Heart left ventricle (tissue), 16 donors: ENCODE measurements around the gene CDT1. TPM values are rescaled to one million over a fixed set of nuclear protein-coding genes. Genes with fewer than 3 reads are reported as not detected.

ENCODE experiments used
- ATAC-seq, 4 donors: fragments of 200-7000 bp; cut with Tn5 transposase; one replicate each; pipeline ENCODE4 v1.9.1; 2020 to 2022; ENCODE audit warnings: moderate library complexity in 4 of 4, mild to moderate bottlenecking in 3 of 4, moderate number of reproducible peaks in 1 of 4
- DNase-seq, 5 donors: peaks; one replicate each; pipeline ENCODE4 v3.0.0-alpha.2; 2020
- H3K27ac ChIP-seq, 12 donors: fragments of 200-600 bp; sonication (generic) in 4 of 12; one replicate each; pipeline versions ENCODE4 v1.5.0 to v1.8.0; 2016 to 2022; ENCODE audit warnings: mild to moderate bottlenecking in 2 of 12
- H3K27me3 ChIP-seq, 9 donors: fragments of 200-600 bp; sonication (generic) in 2 of 9; one replicate each; pipeline versions ENCODE4 v1.5.1 to v1.8.0; 2016 to 2022; ENCODE audit warnings: mild to moderate bottlenecking in 3 of 9
- H3K36me3 ChIP-seq, 9 donors: fragments of 200-600 bp; sonication (generic) in 2 of 9; one replicate each; pipeline versions ENCODE4 v1.5.0 to v1.8.0; 2018 to 2022; ENCODE audit warnings: mild to moderate bottlenecking in 2 of 9
- H3K4me1 ChIP-seq, 12 donors: fragments of 200-600 bp; sonication (generic) in 4 of 12; one replicate each; pipeline versions ENCODE4 v1.5.0 to v1.8.0; 2016 to 2022; ENCODE audit warnings: mild to moderate bottlenecking in 3 of 12
- H3K4me3 ChIP-seq, 12 donors: fragments of 200-600 bp; sonication (generic) in 4 of 12; one replicate each; pipeline versions ENCODE4 v1.5.0 to v1.8.0; 2017 to 2022; ENCODE audit warnings: mild to moderate bottlenecking in 9 of 12, moderate library complexity in 4 of 12
- H3K9me3 ChIP-seq, 12 donors: fragments of 200-600 bp; sonication (generic) in 4 of 12; one replicate each; pipeline versions ENCODE4 v1.5.0 to v1.8.0; 2016 to 2022; ENCODE audit warnings: mild to moderate bottlenecking in 1 of 12
- CTCF ChIP-seq, 12 donors: fragments of 200-600 bp; sonication (generic) in 4 of 12; IDR thresholded peaks; one replicate each; pipeline versions ENCODE4 v1.5.0 to v1.8.0; 2018 to 2022; ENCODE audit warnings: antibody characterized with exemption in 12 of 12, mild to moderate bottlenecking in 5 of 12
- POLR2A ChIP-seq, 2 donors: fragments of 450-650 bp; IDR thresholded peaks; one replicate each; pipeline ENCODE4 v1.6.1; 2017; ENCODE audit warnings: antibody characterized with exemption in 2 of 2, mild to moderate bottlenecking in 2 of 2, moderate library complexity in 2 of 2
- WGBS, 4 donors: extraction: QIAGEN DNeasy Blood & Tissue Kit in 2 of 4; methylation state at CpG; one replicate each; pipeline versions ENCODE4 v1.1.5 to v1.1.7; 2013 to 2018; 5-methylcytosine and 5-hydroxymethylcytosine counted together
- intact Hi-C, 10 donors: fragments of 100-400 bp; cut with DNase I; formaldehyde crosslinking; loops; one replicate each; pipeline versions ENCODE4 v1.11.1 to v1.14.2; 2022
- polyA plus RNA-seq, 2 donors: library from polyadenylated mRNA; stranded (reverse); fragments of 200-250 nt; gene quantifications; one replicate each; pipeline ENCODE4 v1.2.3, GENCODE V29; 2013
- total RNA-seq, 9 donors: library from RNA; depleted of rRNA in 2 of 9; stranded (reverse); fragments of >200 nt in 2 of 9; fragmentation: NEBNext Ultra II Directional in 3 of 9; extraction: Animal tissue kit (Norgen Biotek cat#: 25700) in 3 of 9; gene quantifications; one replicate each; pipeline versions ENCODE4 v1.1.0 to v1.2.4, GENCODE V29; 2016 to 2023
- donor health status: ischemic (EF 13 %, LVEDD 7.1; RV severe dilation, severe dysfunction).
- donor health status: healthy with polysubstance abuse.
- donor health status: DM: no; HTN: yes; CAD: no.
- donor health status: DM: no; HTN: no; CAD: no.
- donor health status: ischemic (EF 25% LVEDD 6.9; RV normal size, moderate dysfunction).
- donor health status: ischemic (EF 25% LVEDD 5.7; RV mildly dilated, moderate dysfunction).
- donor health status: healthy.
- donor health status: DM: yes; HTN: yes; CAD: no.
- donor health status: ischemic (EF 35%, LVEDD 5.7; RV mildly dilated, moderate dysfunction).
- donor health status: nonischemic (EF 11% LVEDD 7.7; RV severe dilation, severe dysfunction).
- donor health status: DM: yes; HTN: yes; CAD: no.
- donor health status: PGD.
- donor health status: ischemic (EF 29% LVEDD 5.4; RV normal size, mild dysfunction).
- donor health status: nonischemic (EF 23%, LVEDD 6.1; RV moderate dilation, normal function).

CDT1 gene
- total and polyA plus RNA-seq, 11 donors, result 0.19 to 6.1 (median 0.61) TPM

GRCh38 chr16:88824256-88825077 lies 20.9 kb downstream of the CDT1 start:
- DNase-seq (no peak), ATAC-seq (no peak)
- 86 to 92% (median 89%) methylated on average over 33 of the region's 33 CpGs for WGBS, 4 donors
- TF ChIP-seq POLR2A (IDR thresholded peaks at IDR 0.05), result no peak
- no peak for TF ChIP-seq CTCF (IDR thresholded peaks at IDR 0.05)
- intact Hi-C loops, result no loop called here
- Histone ChIP-seq H3K36me3 (peaks cover 0 to 62% (median 22%) of the 10 kb centered on the region in 9 donors), H3K27ac (no peak overlapping the region), H3K9me3 (no peaks in the 10 kb centered on the region), H3K27me3 (no peaks in the 10 kb centered on the region), H3K4me1 (no peaks in the 10 kb centered on the region), H3K4me3 (no peak overlapping the region)

- Histone ChIP-seq H3K36me3 (peaks cover 0 to 62% (median 22%) of the 10 kb centered on the region in 9 donors), H3K27me3 (no peaks in the 10 kb centered on the region), H3K4me3 (no peak overlapping the region), H3K27ac (no peak overlapping the region), H3K4me1 (no peaks in the 10 kb centered on the region), H3K9me3 (no peaks in the 10 kb centered on the region)
- 88 to 98% (median 92%) methylated on average over 10 to 12 of the region's 12 CpGs for WGBS, 4 donors
- TF ChIP-seq CTCF (IDR thresholded peaks at IDR 0.05), result no peak
- ATAC-seq (no peak), DNase-seq (no peak)
- intact Hi-C loops, result no loop called here
Observed at GRCh38 chr16:88825146-88825545, 21.6 kb downstream of the CDT1 start.

GRCh38 chr16:88826070-88826840 lies 22.7 kb downstream of the CDT1 start:
- Histone ChIP-seq H3K27ac (no peak overlapping the region), H3K36me3 (peaks cover 0 to 54% (median 14%) of the 10 kb centered on the region in 9 donors), H3K9me3 (no peaks in the 10 kb centered on the region), H3K4me1 (no peaks in the 10 kb centered on the region), H3K27me3 (no peaks in the 10 kb centered on the region), H3K4me3 (no peak overlapping the region)
- ATAC-seq, result no peak
- no peak for DNase-seq
- WGBS, 4 donors, result 93 to 97% (median 96%) methylated on average over 15 to 26 of the region's 26 CpGs
- intact Hi-C loops, result no loop called here
- TF ChIP-seq POLR2A (IDR thresholded peaks at IDR 0.05), result no peak

GRCh38 chr16:88827727-88828126 lies 24.1 kb downstream of the CDT1 start:
- intact Hi-C loops, result no loop called here
- Histone ChIP-seq H3K27me3 (no peaks in the 10 kb centered on the region), H3K27ac (no peak overlapping the region), H3K9me3 (no peaks in the 10 kb centered on the region), H3K4me1 (no peaks in the 10 kb centered on the region), H3K36me3 (peaks cover 0 to 39% (median 4%) of the 10 kb centered on the region in 9 donors), H3K4me3 (no peak overlapping the region)
- ATAC-seq (no peak), DNase-seq (no peak)
- 90 to 95% (median 93%) methylated on average over 10 to 21 of the region's 21 CpGs for WGBS, 4 donors
- TF ChIP-seq CTCF (IDR thresholded peaks at IDR 0.05) (no peak), POLR2A (IDR thresholded peaks at IDR 0.05) (no peak)
